ENCODE data around the gene COP1.

The COP1 gene

GRCh38 chr1:175914115-175914514 lies 293.0 kb downstream of the COP1 start:
- Histone ChIP-seq H3K36me3 (ENCODE audit: insufficient read depth, low read length) (no peaks in the 10 kb centered on the region), H3K4me3 (no peak overlapping the region)
- TF ChIP-seq POLR2AphosphoS5 (IDR thresholded peaks at IDR 0.05; ENCODE audit: borderline replicate concordance, low read depth, low read length) (no peak), EZH2 (IDR thresholded peaks at IDR 0.05) (no peak), FOXP2 (optimal IDR thresholded peaks at IDR 0.05; ENCODE audit: control extremely low read depth, extremely low read length, insufficient read depth) (no peak)

GRCh38 chr1:175911138-175911537 lies 295.9 kb downstream of the COP1 start:
- Histone ChIP-seq H3K9me3 (ENCODE audit: low read depth, low read length) (no peaks in the 10 kb centered on the region), H3K36me3 (ENCODE audit: insufficient read depth, low read length) (no peaks in the 10 kb centered on the region), H3K27ac (no peak overlapping the region), H3K4me3 (no peak overlapping the region), H3K9ac (ENCODE audit: insufficient read length) (no peak overlapping the region)
- TF ChIP-seq POLR2AphosphoS5 (IDR thresholded peaks at IDR 0.05; ENCODE audit: borderline replicate concordance, low read depth, low read length) (no peak), EZH2 (IDR thresholded peaks at IDR 0.05) (no peak), FOXP2 (optimal IDR thresholded peaks at IDR 0.05; ENCODE audit: control extremely low read depth, extremely low read length, insufficient read depth) (no peak)
- no peak for DNase-seq (ENCODE audit: low read depth, low spot score)

More at GRCh38 chr1:175914115-175914514, 293.0 kb downstream of the COP1 start:
- no peak overlapping the region for H3K27ac ChIP-seq
- no peak overlapping the region for H3K9ac ChIP-seq (ENCODE audit: insufficient read length)
- H3K9me3 ChIP-seq (ENCODE audit: low read depth, low read length) = no peaks in the 10 kb centered on the region
- DNase-seq (ENCODE audit: low read depth, low spot score) = no peak

DNA sequence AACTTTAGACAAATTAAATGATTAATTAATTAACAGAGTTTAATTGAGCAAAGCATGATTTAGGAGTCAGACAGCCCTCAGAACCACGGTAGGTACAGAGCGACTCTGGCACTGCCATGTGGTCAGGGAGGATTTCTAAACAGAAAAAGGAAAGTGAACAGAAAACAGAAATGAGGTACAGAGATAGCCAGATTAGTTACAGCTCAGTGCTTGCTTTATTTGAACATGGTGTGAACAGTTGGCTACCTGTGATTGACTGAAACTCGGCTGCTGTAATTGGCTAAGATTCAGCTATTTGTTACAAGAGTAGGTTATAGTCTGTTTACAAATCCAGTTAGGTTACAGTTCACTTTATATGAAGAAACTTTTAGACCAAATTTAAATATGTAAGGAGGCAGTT lies 300.7 kb downstream of the COP1 start:
- Histone ChIP-seq H3K4me3 (no peak overlapping the region), H3K9ac (ENCODE audit: insufficient read length) (no peak overlapping the region), H3K9me3 (ENCODE audit: low read depth, low read length) (no peaks in the 10 kb centered on the region), H3K36me3 (ENCODE audit: insufficient read depth, low read length) (no peaks in the 10 kb centered on the region), H3K27ac (no peak overlapping the region)
- no peak for DNase-seq (ENCODE audit: low read depth, low spot score)
- no peak for TF ChIP-seq POLR2AphosphoS5 (IDR thresholded peaks at IDR 0.05; ENCODE audit: borderline replicate concordance, low read depth, low read length)
- TF ChIP-seq EZH2 (IDR thresholded peaks at IDR 0.05) = no peak
- TF ChIP-seq FOXP2 (optimal IDR thresholded peaks at IDR 0.05; ENCODE audit: control extremely low read depth, extremely low read length, insufficient read depth) = no peak

GRCh38 chr1:175904808-175905207 lies 302.3 kb downstream of the COP1 start:
- no peak overlapping the region for H3K4me3 ChIP-seq
- H3K9ac ChIP-seq (ENCODE audit: insufficient read length) = no peak overlapping the region
- H3K9me3 ChIP-seq (ENCODE audit: low read depth, low read length) = no peaks in the 10 kb centered on the region
- no peak for DNase-seq (ENCODE audit: low read depth, low spot score)
- TF ChIP-seq FOXP2 (optimal IDR thresholded peaks at IDR 0.05; ENCODE audit: control extremely low read depth, extremely low read length, insufficient read depth) (no peak), POLR2AphosphoS5 (IDR thresholded peaks at IDR 0.05; ENCODE audit: borderline replicate concordance, low read depth, low read length) (no peak), EZH2 (IDR thresholded peaks at IDR 0.05) (no peak)
- no peaks in the 10 kb centered on the region for H3K36me3 ChIP-seq (ENCODE audit: insufficient read depth, low read length)
- H3K27ac ChIP-seq = no peak overlapping the region

DNA sequence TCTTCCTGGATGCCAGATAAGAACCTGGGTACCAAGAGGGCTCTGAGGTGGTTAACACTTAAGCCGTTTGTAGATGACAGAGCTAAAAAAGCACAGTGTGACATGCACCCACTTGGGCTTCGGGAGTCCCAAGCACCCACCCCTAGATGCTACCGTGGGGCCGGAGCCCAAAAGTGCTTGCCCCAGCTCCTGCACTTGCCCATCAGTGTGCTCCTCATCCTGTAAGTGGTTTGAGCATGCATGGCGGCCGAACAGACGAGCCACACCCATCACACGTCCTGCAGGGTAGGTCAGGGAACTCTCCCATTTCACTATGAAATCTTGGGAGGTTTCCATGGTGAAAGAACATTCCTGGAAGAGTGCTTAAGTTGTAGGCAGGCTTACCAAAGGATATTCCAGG lies 304.8 kb downstream of the COP1 start:
- no peak for DNase-seq (ENCODE audit: low read depth, low spot score)
- Histone ChIP-seq H3K4me3 (no peak overlapping the region), H3K9me3 (ENCODE audit: low read depth, low read length) (no peaks in the 10 kb centered on the region), H3K36me3 (ENCODE audit: insufficient read depth, low read length) (no peaks in the 10 kb centered on the region), H3K27ac (no peak overlapping the region), H3K9ac (ENCODE audit: insufficient read length) (no peak overlapping the region)
- TF ChIP-seq POLR2AphosphoS5 (IDR thresholded peaks at IDR 0.05; ENCODE audit: borderline replicate concordance, low read depth, low read length) (no peak), EZH2 (IDR thresholded peaks at IDR 0.05) (no peak), FOXP2 (optimal IDR thresholded peaks at IDR 0.05; ENCODE audit: control extremely low read depth, extremely low read length, insufficient read depth) (no peak)

GRCh38 chr1:175901076-175901836 lies 305.8 kb downstream of the COP1 start:
- H3K9me3 ChIP-seq (ENCODE audit: low read depth, low read length) = no peaks in the 10 kb centered on the region
- H3K36me3 ChIP-seq (ENCODE audit: insufficient read depth, low read length) = no peaks in the 10 kb centered on the region
- no peak overlapping the region for H3K27ac ChIP-seq
- TF ChIP-seq EZH2 (IDR thresholded peaks at IDR 0.05) = no peak
- no peak for TF ChIP-seq FOXP2 (optimal IDR thresholded peaks at IDR 0.05; ENCODE audit: control extremely low read depth, extremely low read length, insufficient read depth)
- TF ChIP-seq POLR2AphosphoS5 (IDR thresholded peaks at IDR 0.05; ENCODE audit: borderline replicate concordance, low read depth, low read length) = no peak
- no peak for DNase-seq (ENCODE audit: low read depth, low spot score)
- H3K4me3 ChIP-seq = no peak overlapping the region
- no peak overlapping the region for H3K9ac ChIP-seq (ENCODE audit: insufficient read length)

GRCh38 chr1:175900171-175900570 lies 306.9 kb downstream of the COP1 start:
- Histone ChIP-seq H3K27ac (no peak overlapping the region), H3K9ac (ENCODE audit: insufficient read length) (no peak overlapping the region), H3K36me3 (ENCODE audit: insufficient read depth, low read length) (no peaks in the 10 kb centered on the region), H3K9me3 (ENCODE audit: low read depth, low read length) (no peaks in the 10 kb centered on the region), H3K4me3 (no peak overlapping the region)
- TF ChIP-seq POLR2AphosphoS5 (IDR thresholded peaks at IDR 0.05; ENCODE audit: borderline replicate concordance, low read depth, low read length) (no peak), EZH2 (IDR thresholded peaks at IDR 0.05) (no peak), FOXP2 (optimal IDR thresholded peaks at IDR 0.05; ENCODE audit: control extremely low read depth, extremely low read length, insufficient read depth) (no peak)
- DNase-seq (ENCODE audit: low read depth, low spot score) = no peak

- H3K27ac ChIP-seq = no peak overlapping the region
- DNase-seq (ENCODE audit: low read depth, low spot score) = no peak
- no peaks in the 10 kb centered on the region for H3K36me3 ChIP-seq (ENCODE audit: insufficient read depth, low read length)
- H3K9me3 ChIP-seq (ENCODE audit: low read depth, low read length) = no peaks in the 10 kb centered on the region
- no peak for TF ChIP-seq EZH2 (IDR thresholded peaks at IDR 0.05)
- TF ChIP-seq POLR2AphosphoS5 (IDR thresholded peaks at IDR 0.05; ENCODE audit: borderline replicate concordance, low read depth, low read length) = no peak
- TF ChIP-seq FOXP2 (optimal IDR thresholded peaks at IDR 0.05; ENCODE audit: control extremely low read depth, extremely low read length, insufficient read depth) = no peak
- no peak overlapping the region for H3K9ac ChIP-seq (ENCODE audit: insufficient read length)
- H3K4me3 ChIP-seq = no peak overlapping the region
Observed at GRCh38 chr1:175895966-175896365, 311.1 kb downstream of the COP1 start.

Measured in SK-N-MC (cell line).